CD4-positive, alpha-beta memory T cell (primary cell): ENCODE results near the gene GRPEL1. TPM values are rescaled to one million over a fixed set of nuclear protein-coding genes. Genes with fewer than 3 reads are reported as not detected.
A peak's percentile ranks its signal among the peaks of the same experiment; 100 is the strongest.

Experiments used
- CTCF ChIA-PET: fragments of 350-600 bp; sonication (Branson Sonifier 250); formaldehyde crosslinking; loops from one replicate; lab custom pipeline; 2021; ENCODE audit warnings: inconsistent platforms; ENCODE audit not compliant: partially characterized antibody; lab: Charles Lee
- POLR2A ChIA-PET: fragments of 350-600 bp; sonication (Branson Sonifier 250); formaldehyde crosslinking; loops from one replicate; lab custom pipeline; 2021; ENCODE audit not compliant: partially characterized antibody; lab: Charles Lee
- DNase-seq, 5 donors: peaks; one replicate each; pipeline versions ENCODE4 v3.0.0 to v3.0.0-alpha.2; 2020 to 2022; ENCODE audit warnings: mixed read lengths in 1 of 5
- H3K27ac ChIP-seq: one replicate; pipeline ENCODE4 v1.7.0; 2013; ENCODE audit warnings: low read depth, low read length
- H3K27me3 ChIP-seq: 2 replicates; pipeline ENCODE4 v1.7.0; 2013; ENCODE audit warnings: mild to moderate bottlenecking, low read length, moderate library complexity; ENCODE audit not compliant: insufficient read depth
- H3K36me3 ChIP-seq: 2 replicates; pipeline ENCODE4 v1.7.0; 2013; ENCODE audit warnings: mild to moderate bottlenecking, low read length, moderate library complexity; ENCODE audit not compliant: insufficient read depth
- H3K4me1 ChIP-seq: 2 replicates; pipeline ENCODE4 v1.7.0; 2013; ENCODE audit warnings: mild to moderate bottlenecking, low read length, moderate library complexity; ENCODE audit not compliant: insufficient read depth
- H3K4me3 ChIP-seq, 2 donors: one replicate each; pipeline ENCODE4 v1.7.0; 2013; ENCODE audit warnings: low read length in 2 of 2, mild to moderate bottlenecking in 1 of 2
- H3K9me3 ChIP-seq, 2 donors: one replicate each; pipeline ENCODE4 v1.7.0; 2013; ENCODE audit warnings: low read length in 2 of 2, control low read depth in 1 of 2; ENCODE audit not compliant: control insufficient read depth in 1 of 2
- H3K27ac Mint-ChIP-seq, 7 donors: one replicate each; pipeline ENCODE4 v1.8.0; 2020 to 2021; ENCODE audit warnings: mixed read lengths in 7 of 7, mild to moderate bottlenecking in 6 of 7, inconsistent platforms in 3 of 7, moderate library complexity in 3 of 7
- H3K27me3 Mint-ChIP-seq, 2 donors: one replicate each; pipeline ENCODE4 v1.8.0; 2020 to 2021; ENCODE audit warnings: mixed read lengths in 2 of 2
- H3K36me3 Mint-ChIP-seq, 2 donors: one replicate each; pipeline ENCODE4 v1.8.0; 2020 to 2021; ENCODE audit warnings: mixed read lengths in 2 of 2, inconsistent platforms in 1 of 2, mild to moderate bottlenecking in 1 of 2
- H3K4me1 Mint-ChIP-seq, 4 donors: one replicate each; pipeline ENCODE4 v1.8.0; 2020 to 2021; ENCODE audit warnings: mixed read lengths in 4 of 4, mild to moderate bottlenecking in 1 of 4
- H3K4me3 Mint-ChIP-seq, 8 donors: one replicate each; pipeline ENCODE4 v1.8.0; 2020 to 2021; ENCODE audit warnings: mixed read lengths in 8 of 8, mild to moderate bottlenecking in 7 of 8, moderate library complexity in 6 of 8, inconsistent platforms in 3 of 8
- H3K9me3 Mint-ChIP-seq, 8 donors: one replicate each; pipeline ENCODE4 v1.8.0; 2020 to 2021; ENCODE audit warnings: mixed read lengths in 8 of 8, mild to moderate bottlenecking in 5 of 8, inconsistent platforms in 3 of 8, moderate library complexity in 1 of 8
- intact Hi-C: fragments of 100-400 bp; cut with micrococcal nuclease; formaldehyde crosslinking; loops from one replicate; pipeline ENCODE4 v1.15.1; 2023
- polyA plus RNA-seq, 2 donors: library from polyadenylated mRNA; unstranded; fragments of 300-500 nt; fragmentation: Illumina TruSeq; gene quantifications; one replicate each; pipeline ENCODE4 v1.2.3, GENCODE V29; 2021
- total RNA-seq, 2 experiments: library from RNA; stranded (reverse); gene quantifications; one replicate each; pipeline ENCODE4 v1.2.3, GENCODE V29; 2021

The GRPEL1 gene
- total and polyA plus RNA-seq, 4 experiments from 2014 or later: 35.3 to 77.2 (median 46.9) TPM

GRCh38 chr4:7043284-7044136 lies 24.4 kb downstream of the GRPEL1 start, which contains the start of gene TADA2B:
Gene TADA2B (plus strand): TSS chr4:7043372. CDS start chr4:7043580, 208 bp downstream.
- ChIA-PET CTCF (interaction anchor here (0.9 to 11.8 kb wide), 16 partner anchors 9 to 325 kb away, joined by 3 to 204 read pairs (median 3); partner anchors contain the start of gene GRPEL1), POLR2A (interaction anchor here (0.8 to 8.7 kb wide), 20 partner anchors 8 to 403 kb away, joined by 3 to 231 read pairs (median 4); partner anchors contain the start of genes GRPEL1, KIAA0232, MRFAP1 and TBC1D14)
- H3K36me3 ChIP-seq: no peaks in the 10 kb centered on the region

GRCh38 chr4:7042503-7043283 lies 25.2 kb downstream of the GRPEL1 start:
- peaks cover 43% of the 10 kb centered on the region for H3K4me1 ChIP-seq
- peaks cover 0 to 27% of the 10 kb centered on the region in 2 donors for H3K36me3 Mint-ChIP-seq
- H3K9me3 ChIP-seq: no peaks in the 10 kb centered on the region

More at GRCh38 chr4:7043284-7044136, 24.4 kb downstream of the GRPEL1 start, which contains the start of gene TADA2B:
- peak; percentile 51 to 70 (median 62) for DNase-seq
- peaks cover 31 to 59% (median 43%) of the 10 kb centered on the region in 4 donors for H3K4me1 Mint-ChIP-seq
- H3K9me3 Mint-ChIP-seq: peaks cover 0 to 5% (median 0%) of the 10 kb centered on the region in 8 donors
- no peaks in the 10 kb centered on the region for H3K27me3 ChIP-seq
- peak within 1 kb of the TSS; percentile 75 for H3K27ac ChIP-seq
- H3K9me3 ChIP-seq: no peaks in the 10 kb centered on the region
- peak within 1 kb of the TSS; percentile 81 to 95 (median 91) for H3K27ac Mint-ChIP-seq
- H3K4me1 ChIP-seq: peaks cover 49% of the 10 kb centered on the region
- intact Hi-C loops: loop anchor here (1.0 to 2.0 kb wide), 5 partner anchors 25 to 327 kb away; partner anchors contain the start of genes BLOC1S4, GRPEL1 and TBC1D14
- H3K36me3 Mint-ChIP-seq: peaks cover 0 to 27% of the 10 kb centered on the region in 2 donors
- H3K4me3 ChIP-seq: peak within 1 kb of the TSS; percentile 83 to 91
- H3K4me3 Mint-ChIP-seq: peak within 1 kb of the TSS; percentile 89 to 97 (median 93)
- H3K27me3 Mint-ChIP-seq: no peaks in the 10 kb centered on the region

GRCh38 chr4:7041801-7042502 lies 25.9 kb downstream of the GRPEL1 start:
- Mint-ChIP-seq H3K27me3 (no peaks in the 10 kb centered on the region), H3K9me3 (peaks cover 0 to 5% (median 0%) of the 10 kb centered on the region in 8 donors), H3K4me3 (peak overlapping the region; percentile 61 to 91 (median 80)), H3K4me1 (peaks cover 31 to 58% (median 37%) of the 10 kb centered on the region in 4 donors), H3K27ac (peak overlapping the region in 6 of 7 donors; percentile 58 to 92 (median 78)), H3K36me3 (peaks cover 0 to 21% of the 10 kb centered on the region in 2 donors)
- H3K36me3 ChIP-seq: no peaks in the 10 kb centered on the region
- no peaks in the 10 kb centered on the region for H3K27me3 ChIP-seq
- CTCF ChIA-PET: interaction anchor here (1.2 to 11.8 kb wide), 5 partner anchors 12 to 126 kb away, joined by 3 to 204 read pairs (median 5); partner anchors contain the start of gene GRPEL1
- intact Hi-C loops: loop anchor here (2.0 kb wide), 2 partner anchors 67 to 133 kb away; partner anchors contain the start of gene TBC1D14
- peak overlapping the region in 1 of 2 donors; percentile 67 for H3K4me3 ChIP-seq
- no peaks in the 10 kb centered on the region for H3K9me3 ChIP-seq
- peak overlapping the region; percentile 53 for H3K27ac ChIP-seq
- POLR2A ChIA-PET: interaction anchor here (0.6 to 8.7 kb wide), 9 partner anchors 17 to 401 kb away, joined by 3 to 231 read pairs (median 11); partner anchors contain the start of genes GRPEL1, MRFAP1 and TBC1D14
- peak in 2 of 5 donors; percentile 7 to 40 for DNase-seq
- peaks cover 36% of the 10 kb centered on the region for H3K4me1 ChIP-seq

More at GRCh38 chr4:7042503-7043283, 25.2 kb downstream of the GRPEL1 start:
- CTCF ChIA-PET: interaction anchor here (0.9 to 11.8 kb wide), 14 partner anchors 10 to 324 kb away, joined by 3 to 204 read pairs (median 3); partner anchors contain the start of gene GRPEL1
- Histone ChIP-seq H3K27me3 (no peaks in the 10 kb centered on the region), H3K27ac (peak overlapping the region; percentile 53), H3K36me3 (no peaks in the 10 kb centered on the region), H3K4me3 (peak overlapping the region; percentile 57 to 67)
- intact Hi-C loops: loop anchor here (1.0 to 2.0 kb wide), 5 partner anchors 26 to 326 kb away; partner anchors contain the start of genes BLOC1S4, GRPEL1 and TBC1D14
- peaks cover 0 to 5% (median 0%) of the 10 kb centered on the region in 8 donors for H3K9me3 Mint-ChIP-seq
- POLR2A ChIA-PET: interaction anchor here (0.6 to 8.7 kb wide), 18 partner anchors 8 to 402 kb away, joined by 3 to 231 read pairs (median 4); partner anchors contain the start of genes GRPEL1, MRFAP1 and TBC1D14
- H3K27ac Mint-ChIP-seq: peak overlapping the region; percentile 81 to 92 (median 89)
- no peaks in the 10 kb centered on the region for H3K27me3 Mint-ChIP-seq
- peak; percentile 90 to 94 (median 91) for DNase-seq
- H3K4me1 Mint-ChIP-seq: peaks cover 33 to 61% (median 40%) of the 10 kb centered on the region in 4 donors
- H3K4me3 Mint-ChIP-seq: peak overlapping the region; percentile 83 to 97 (median 90)

DNA sequence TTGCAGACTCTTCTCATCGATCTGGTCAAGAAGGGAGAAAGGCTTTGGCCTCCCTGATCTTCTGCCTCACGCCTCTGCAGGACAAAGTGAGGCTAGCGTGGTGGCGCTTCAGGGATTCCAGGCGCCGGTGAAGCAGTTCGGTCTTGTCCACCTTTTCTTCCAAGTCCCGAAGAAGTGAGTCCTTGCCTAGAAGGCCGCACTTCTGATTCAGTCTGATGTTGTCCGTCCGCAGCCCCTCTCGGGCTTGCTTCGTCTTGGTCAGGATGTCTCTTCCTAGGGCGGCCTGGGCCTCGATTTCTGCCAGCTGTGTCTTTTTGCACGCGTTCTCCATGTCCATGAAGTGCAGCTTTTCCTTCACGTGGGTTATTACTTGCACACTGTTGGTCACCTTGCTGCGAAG lies 26.6 kb downstream of the GRPEL1 start:
- intact Hi-C loops: no loop called here
- H3K4me1 Mint-ChIP-seq: peaks cover 24 to 52% (median 30%) of the 10 kb centered on the region in 4 donors

GRCh38 chr4:7040765-7041164 lies 27.1 kb downstream of the GRPEL1 start:
- no peaks in the 10 kb centered on the region for H3K36me3 ChIP-seq
- H3K27me3 ChIP-seq: no peaks in the 10 kb centered on the region
- H3K27ac Mint-ChIP-seq: peak overlapping the region in 2 of 7 donors; percentile 57 to 70
- H3K4me3 Mint-ChIP-seq: peak overlapping the region in 5 of 8 donors; percentile 12 to 77 (median 55)
- H3K9me3 ChIP-seq: no peaks in the 10 kb centered on the region
- ChIA-PET POLR2A (interaction anchor here (8.7 kb wide), 1 partner anchor 26 kb away, joined by 231 read pairs; the partner anchor contains the start of gene GRPEL1), CTCF (interaction anchor here (0.7 to 11.8 kb wide), 3 partner anchors 9 to 28 kb away, joined by 3 to 204 read pairs (median 5); partner anchors contain the start of gene GRPEL1)
- peaks cover 24% of the 10 kb centered on the region for H3K4me1 ChIP-seq
- H3K9me3 Mint-ChIP-seq: peaks cover 0 to 5% (median 0%) of the 10 kb centered on the region in 8 donors
- no peaks in the 10 kb centered on the region for H3K27me3 Mint-ChIP-seq
- intact Hi-C loops: no loop called here
- no peak overlapping the region for H3K27ac ChIP-seq
- H3K4me3 ChIP-seq: no peak overlapping the region
- peaks cover 0 to 15% of the 10 kb centered on the region in 2 donors for H3K36me3 Mint-ChIP-seq
- no peak for DNase-seq
- H3K4me1 Mint-ChIP-seq: peaks cover 24 to 47% (median 26%) of the 10 kb centered on the region in 4 donors

More for the DNA sequence above, 26.6 kb downstream of the GRPEL1 start:
- peak overlapping the region in 1 of 7 donors; percentile 92 for H3K27ac Mint-ChIP-seq
- Histone ChIP-seq H3K27me3 (no peaks in the 10 kb centered on the region), H3K9me3 (no peaks in the 10 kb centered on the region), H3K4me1 (peaks cover 29% of the 10 kb centered on the region), H3K27ac (no peak overlapping the region), H3K4me3 (no peak overlapping the region), H3K36me3 (no peaks in the 10 kb centered on the region)
- H3K27me3 Mint-ChIP-seq: no peaks in the 10 kb centered on the region
- POLR2A ChIA-PET: interaction anchor here (1.7 to 8.7 kb wide), 2 partner anchors 18 to 26 kb away, joined by 4 to 231 read pairs; partner anchors contain the start of gene GRPEL1
- CTCF ChIA-PET: interaction anchor here (1.2 to 11.8 kb wide), 2 partner anchors 10 to 27 kb away, joined by 5 to 204 read pairs; partner anchors contain the start of gene GRPEL1
- DNase-seq: no peak
- H3K36me3 Mint-ChIP-seq: peaks cover 0 to 17% of the 10 kb centered on the region in 2 donors
- H3K4me3 Mint-ChIP-seq: peak overlapping the region in 5 of 8 donors; percentile 39 to 83 (median 65)
- peaks cover 0 to 5% (median 0%) of the 10 kb centered on the region in 8 donors for H3K9me3 Mint-ChIP-seq
